ENCODE data around the gene TSC2.

Gene TSC2

GRCh38 chr16:2079991-2080390, 32.2 kb downstream of the TSC2 start:
- TF ChIP-seq, protein P1, sequence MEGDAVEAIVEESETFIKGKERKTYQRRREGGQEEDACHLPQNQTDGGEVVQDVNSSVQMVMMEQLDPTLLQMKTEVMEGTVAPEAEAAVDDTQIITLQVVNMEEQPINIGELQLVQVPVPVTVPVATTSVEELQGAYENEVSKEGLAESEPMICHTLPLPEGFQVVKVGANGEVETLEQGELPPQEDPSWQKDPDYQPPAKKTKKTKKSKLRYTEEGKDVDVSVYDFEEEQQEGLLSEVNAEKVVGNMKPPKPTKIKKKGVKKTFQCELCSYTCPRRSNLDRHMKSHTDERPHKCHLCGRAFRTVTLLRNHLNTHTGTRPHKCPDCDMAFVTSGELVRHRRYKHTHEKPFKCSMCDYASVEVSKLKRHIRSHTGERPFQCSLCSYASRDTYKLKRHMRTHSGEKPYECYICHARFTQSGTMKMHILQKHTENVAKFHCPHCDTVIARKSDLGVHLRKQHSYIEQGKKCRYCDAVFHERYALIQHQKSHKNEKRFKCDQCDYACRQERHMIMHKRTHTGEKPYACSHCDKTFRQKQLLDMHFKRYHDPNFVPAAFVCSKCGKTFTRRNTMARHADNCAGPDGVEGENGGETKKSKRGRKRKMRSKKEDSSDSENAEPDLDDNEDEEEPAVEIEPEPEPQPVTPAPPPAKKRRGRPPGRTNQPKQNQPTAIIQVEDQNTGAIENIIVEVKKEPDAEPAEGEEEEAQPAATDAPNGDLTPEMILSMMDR (IDR thresholded peaks at IDR 0.05; ENCODE audit: insufficient read depth, missing control alignments), result no peak
- DNase-seq (ENCODE audit: insufficient read length, low spot score) (no peak), FAIRE-seq (no peak)

- DNase-seq (ENCODE audit: insufficient read length, low spot score) (no peak), FAIRE-seq (no peak)
- TF ChIP-seq, protein P1 (IDR thresholded peaks at IDR 0.05; ENCODE audit: insufficient read depth, missing control alignments), result no peak
These were observed 33.7 kb downstream of the TSC2 start for GRCh38 chr16:2081201-2082084.

- DNase-seq (ENCODE audit: insufficient read length, low spot score) (no peak), FAIRE-seq (no peak)
- TF ChIP-seq, protein P1 (IDR thresholded peaks at IDR 0.05; ENCODE audit: insufficient read depth, missing control alignments), result no peak
These were observed 34.6 kb downstream of the TSC2 start for GRCh38 chr16:2082171-2082982.

- DNase-seq (ENCODE audit: insufficient read length, low spot score), result no peak
- TF ChIP-seq, protein P1 (IDR thresholded peaks at IDR 0.05; ENCODE audit: insufficient read depth, missing control alignments), result no peak
- no peak for FAIRE-seq
These were observed 35.2 kb downstream of the TSC2 start for GRCh38 chr16:2082983-2083364.

- TF ChIP-seq, protein P1 (IDR thresholded peaks at IDR 0.05; ENCODE audit: insufficient read depth, missing control alignments), result no peak
- FAIRE-seq, result no peak
- DNase-seq (ENCODE audit: insufficient read length, low spot score), result no peak
These were observed 35.6 kb downstream of the TSC2 start for GRCh38 chr16:2083409-2083808.

DNA sequence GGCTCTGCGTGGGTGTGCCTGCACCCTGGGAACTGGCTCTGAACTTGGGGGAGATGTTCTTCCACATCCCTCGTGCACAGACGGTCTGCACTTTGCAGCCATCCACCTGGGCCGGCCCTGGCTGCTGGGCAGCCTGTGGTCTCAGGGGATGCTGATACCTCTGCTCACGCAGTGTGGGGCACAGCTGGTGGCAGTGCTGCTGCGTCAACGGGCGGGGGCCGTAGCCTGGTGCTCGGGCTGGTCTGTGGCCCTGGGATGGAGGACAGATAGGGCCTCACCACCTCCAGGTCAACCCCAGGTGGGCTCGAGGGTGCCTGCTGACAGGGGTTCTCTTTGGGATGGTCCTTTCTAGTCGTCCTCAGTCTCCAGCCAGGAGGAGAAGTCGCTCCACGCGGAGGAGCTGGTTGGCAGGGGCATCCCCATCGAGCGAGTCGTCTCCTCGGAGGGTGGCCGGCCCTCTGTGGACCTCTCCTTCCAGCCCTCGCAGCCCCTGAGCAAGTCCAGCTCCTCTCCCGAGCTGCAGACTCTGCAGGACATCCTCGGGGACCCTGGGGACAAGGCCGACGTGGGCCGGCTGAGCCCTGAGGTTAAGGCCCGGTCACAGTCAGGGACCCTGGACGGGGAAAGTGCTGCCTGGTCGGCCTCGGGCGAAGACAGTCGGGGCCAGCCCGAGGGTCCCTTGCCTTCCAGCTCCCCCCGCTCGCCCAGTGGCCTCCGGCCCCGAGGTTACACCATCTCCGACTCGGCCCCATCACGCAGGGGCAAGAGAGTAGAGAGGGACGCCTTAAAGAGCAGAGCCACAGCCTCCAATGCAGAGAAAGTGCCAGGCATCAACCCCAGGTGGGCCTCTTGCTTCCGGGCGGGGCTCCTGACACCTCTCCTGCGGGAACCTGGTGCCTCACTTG, 36.3 kb downstream of the TSC2 start:
- TF ChIP-seq, protein P1 (IDR thresholded peaks at IDR 0.05; ENCODE audit: insufficient read depth, missing control alignments), result no peak
- FAIRE-seq (no peak), DNase-seq (ENCODE audit: insufficient read length, low spot score) (no peak)

Measured in D721Med (cell line).